ENCODE data around the gene SLC33A1. TPM values are rescaled to one million over a fixed set of nuclear protein-coding genes. Genes with fewer than 3 reads are reported as not detected.

The SLC33A1 gene
- total RNA-seq, 1 experiment from 2014 or later: 27.2 TPM

- Histone ChIP-seq H3K4me1 (ENCODE audit: control insufficient read depth, insufficient read depth, low read length) (no peaks in the 10 kb centered on the region), H3K27me3 (ENCODE audit: control insufficient read depth, insufficient read depth, low read length) (no peaks in the 10 kb centered on the region), H3K27ac (ENCODE audit: low read length) (no peak overlapping the region), H3K4me3 (ENCODE audit: low read depth in 2 of 2, low read length in 2 of 2) (no peak overlapping the region), H3K9me3 (ENCODE audit: control insufficient read depth, insufficient read depth, low read depth, low read length) (no peaks in the 10 kb centered on the region), H3K36me3 (ENCODE audit: control insufficient read depth, insufficient read depth, low read length) (no peaks in the 10 kb centered on the region)
- BruUV-seq (replicated peaks): no TSS peak
- ATAC-seq (no peak), DNase-seq (ENCODE audit: low read depth, low spot score) (no peak)
- ChIA-PET POLR2A (no interaction called here), CTCF (no interaction called here)
- intact Hi-C loops (cut with micrococcal nuclease; ENCODE audit: unreplicated experiment) (no loop called here), in situ Hi-C loops (cut with HindIII; ENCODE audit: low pct_unique_long_range_greater_than_20kb, low sequenced_read_pairs) (no loop called here)
- TF ChIP-seq TCF7L2 (IDR thresholded peaks at IDR 0.05; ENCODE audit: low read depth, low read length) (no peak), SIN3A (IDR thresholded peaks at IDR 0.05; ENCODE audit: borderline replicate concordance, insufficient read depth, low read depth, low read length) (no peak), CTCF (IDR thresholded peaks at IDR 0.05) (no peak), REST (IDR thresholded peaks at IDR 0.05; ENCODE audit: insufficient read depth in 1 of 2, low read depth in 2 of 2, low read length in 1 of 2) (no peak), POLR2AphosphoS5 (IDR thresholded peaks at IDR 0.05; ENCODE audit: low read depth, low read length) (no peak)
These were observed 81.4 kb downstream of the SLC33A1 start for GRCh38 chr3:155772801-155773200.

- no peak overlapping the region for H3K27ac ChIP-seq (ENCODE audit: low read length)
- DNase-seq (ENCODE audit: low read depth, low spot score): no peak
- ChIA-PET CTCF (no interaction called here), POLR2A (no interaction called here)
- H3K27me3 ChIP-seq (ENCODE audit: control insufficient read depth, insufficient read depth, low read length): no peaks in the 10 kb centered on the region
- no peak for TF ChIP-seq REST (IDR thresholded peaks at IDR 0.05; ENCODE audit: insufficient read depth in 1 of 2, low read depth in 2 of 2, low read length in 1 of 2)
- TF ChIP-seq POLR2AphosphoS5 (IDR thresholded peaks at IDR 0.05; ENCODE audit: low read depth, low read length): no peak
- TF ChIP-seq TCF7L2 (IDR thresholded peaks at IDR 0.05; ENCODE audit: low read depth, low read length): no peak
- no peak for TF ChIP-seq CTCF (IDR thresholded peaks at IDR 0.05)
- no peak for TF ChIP-seq SIN3A (IDR thresholded peaks at IDR 0.05; ENCODE audit: borderline replicate concordance, insufficient read depth, low read depth, low read length)
- no peaks in the 10 kb centered on the region for H3K9me3 ChIP-seq (ENCODE audit: control insufficient read depth, insufficient read depth, low read depth, low read length)
- no peak overlapping the region for H3K4me3 ChIP-seq (ENCODE audit: low read depth in 2 of 2, low read length in 2 of 2)
- intact Hi-C loops (cut with micrococcal nuclease; ENCODE audit: unreplicated experiment) (no loop called here), in situ Hi-C loops (cut with HindIII; ENCODE audit: low pct_unique_long_range_greater_than_20kb, low sequenced_read_pairs) (no loop called here)
- BruUV-seq (replicated peaks): no TSS peak
- H3K4me1 ChIP-seq (ENCODE audit: control insufficient read depth, insufficient read depth, low read length): no peaks in the 10 kb centered on the region
- ATAC-seq: no peak
- no peaks in the 10 kb centered on the region for H3K36me3 ChIP-seq (ENCODE audit: control insufficient read depth, insufficient read depth, low read length)
These were observed 83.1 kb downstream of the SLC33A1 start for GRCh38 chr3:155771126-155771525.

Other genes starting within 250 kb of the SLC33A1 start
- 0.03 TPM for gene PLCH1, start 109.4 kb downstream of the SLC33A1 start, total RNA-seq (2021; ENCODE audit: unreplicated experiment)
- gene C3orf33, start 48.1 kb downstream of the SLC33A1 start, total RNA-seq (2021; ENCODE audit: unreplicated experiment): 3.2 TPM
- gene GMPS, start 16.2 kb upstream of the SLC33A1 start, total RNA-seq (2021; ENCODE audit: unreplicated experiment): 137 TPM